HG02885 (cell line): ENCODE results near the gene TMEM179.

Experiments
- ATAC-seq: cut with Tn5 transposase; IDR thresholded peaks from one replicate; pipeline ENCODE4 v1.9.1; 2021; ENCODE audit warnings: mild to moderate bottlenecking; ENCODE audit not compliant: unreplicated experiment, poor library complexity

The TMEM179 gene

DNA sequence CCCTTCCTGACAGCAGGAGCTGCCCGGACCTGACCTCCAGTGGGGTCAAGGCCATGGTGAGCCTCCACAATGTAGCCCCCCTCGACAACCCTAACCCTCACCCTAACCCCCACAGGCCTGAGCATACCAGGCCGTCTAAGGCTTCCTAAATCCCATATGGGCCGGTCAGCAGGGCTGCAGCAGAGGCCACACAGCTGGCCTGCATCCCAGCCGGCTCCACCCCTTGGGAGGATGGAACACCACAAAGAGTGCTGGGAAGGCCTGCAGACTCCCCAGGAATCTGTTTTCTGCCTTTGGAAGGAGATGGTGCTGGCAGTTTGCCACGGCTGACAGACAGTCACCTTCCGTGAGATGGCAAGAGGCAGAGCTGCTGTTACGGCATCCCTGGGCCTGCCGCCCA lies 2.8 kb downstream of the TMEM179 start:
- ATAC-seq: no peak

DNA sequence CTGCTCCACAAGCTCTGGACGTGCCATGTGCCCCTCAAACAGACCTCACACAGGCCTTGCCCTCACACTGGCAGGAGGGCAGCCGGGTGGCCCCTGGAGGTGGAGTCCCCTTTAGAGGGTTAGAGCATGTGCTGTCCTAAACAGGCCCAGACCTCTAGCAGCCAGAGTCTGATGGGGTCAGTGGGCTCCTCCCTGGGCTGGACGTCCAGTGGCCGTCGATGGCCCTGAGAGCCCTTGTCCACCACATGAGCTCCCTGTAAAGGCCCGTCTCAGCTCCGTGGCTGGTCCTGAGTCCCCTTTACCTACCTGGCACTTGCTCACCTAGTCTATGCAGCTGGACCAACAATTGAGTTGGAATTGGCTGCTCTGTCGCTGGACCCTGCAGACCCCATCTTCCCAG lies 3.8 kb downstream of the TMEM179 start:
- ATAC-seq: no peak

DNA sequence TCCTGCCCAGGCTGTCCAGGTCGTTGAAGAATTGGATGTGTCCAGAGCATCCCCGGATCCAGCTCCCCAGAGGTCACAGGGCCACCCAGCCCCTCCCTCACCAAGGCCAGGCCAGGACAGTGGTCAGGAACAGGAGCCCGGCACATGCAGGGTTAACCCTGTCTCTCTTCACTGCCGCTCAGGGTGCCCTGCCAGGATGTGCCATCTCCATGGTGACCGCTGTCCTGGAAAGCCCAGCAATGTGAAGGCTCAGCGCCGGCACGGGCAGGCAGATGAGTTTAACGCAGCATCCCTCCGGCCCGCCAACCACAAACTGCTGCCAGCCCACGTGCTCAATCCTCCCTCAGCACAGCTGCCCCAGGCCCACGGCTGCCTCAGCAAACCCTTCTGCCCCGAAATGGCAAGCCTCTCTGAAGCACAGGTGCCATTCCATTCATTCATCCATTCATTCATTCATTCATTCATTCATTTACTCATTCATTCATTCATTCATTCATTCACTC lies 4.4 kb downstream of the TMEM179 start:
- no peak for ATAC-seq

DNA sequence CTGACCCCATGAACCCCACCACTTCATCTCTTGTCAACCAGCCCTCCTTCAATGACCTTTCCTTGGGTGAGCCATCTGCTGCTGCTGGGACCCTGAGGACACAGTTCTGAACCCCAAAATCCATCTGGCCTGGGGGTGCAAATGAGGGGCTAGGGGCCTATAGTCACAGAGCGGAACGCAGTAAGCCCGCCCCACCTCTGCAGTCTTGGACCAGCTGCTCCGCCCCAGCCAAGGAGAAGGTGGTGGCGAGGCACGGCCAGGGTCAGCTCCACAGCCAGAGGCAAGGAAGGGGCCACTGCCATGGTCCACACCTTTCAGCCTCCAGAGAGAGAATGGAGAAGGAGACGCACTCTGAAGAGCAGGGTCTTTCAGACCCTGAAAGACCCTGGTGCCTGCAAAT lies 5.1 kb downstream of the TMEM179 start:
- ATAC-seq: no peak

DNA sequence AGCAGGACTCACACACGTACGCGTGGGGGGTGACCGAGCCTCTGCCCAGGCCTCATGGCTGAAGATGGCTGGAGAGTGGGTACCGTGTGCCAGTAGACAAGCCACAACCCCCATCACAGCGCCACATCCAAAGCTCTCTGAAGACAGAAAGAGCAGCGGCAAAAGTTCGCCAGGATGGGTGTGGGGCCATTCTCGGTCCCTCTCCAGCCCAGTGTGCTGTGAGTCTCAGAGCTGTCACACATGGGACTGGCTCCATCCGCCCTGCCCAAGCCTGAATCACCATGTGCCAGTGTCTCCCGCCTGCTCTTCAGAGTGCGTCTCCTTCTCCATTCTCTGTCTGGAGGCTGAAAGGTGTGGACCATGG lies 5.7 kb downstream of the TMEM179 start:
- no peak for ATAC-seq

DNA sequence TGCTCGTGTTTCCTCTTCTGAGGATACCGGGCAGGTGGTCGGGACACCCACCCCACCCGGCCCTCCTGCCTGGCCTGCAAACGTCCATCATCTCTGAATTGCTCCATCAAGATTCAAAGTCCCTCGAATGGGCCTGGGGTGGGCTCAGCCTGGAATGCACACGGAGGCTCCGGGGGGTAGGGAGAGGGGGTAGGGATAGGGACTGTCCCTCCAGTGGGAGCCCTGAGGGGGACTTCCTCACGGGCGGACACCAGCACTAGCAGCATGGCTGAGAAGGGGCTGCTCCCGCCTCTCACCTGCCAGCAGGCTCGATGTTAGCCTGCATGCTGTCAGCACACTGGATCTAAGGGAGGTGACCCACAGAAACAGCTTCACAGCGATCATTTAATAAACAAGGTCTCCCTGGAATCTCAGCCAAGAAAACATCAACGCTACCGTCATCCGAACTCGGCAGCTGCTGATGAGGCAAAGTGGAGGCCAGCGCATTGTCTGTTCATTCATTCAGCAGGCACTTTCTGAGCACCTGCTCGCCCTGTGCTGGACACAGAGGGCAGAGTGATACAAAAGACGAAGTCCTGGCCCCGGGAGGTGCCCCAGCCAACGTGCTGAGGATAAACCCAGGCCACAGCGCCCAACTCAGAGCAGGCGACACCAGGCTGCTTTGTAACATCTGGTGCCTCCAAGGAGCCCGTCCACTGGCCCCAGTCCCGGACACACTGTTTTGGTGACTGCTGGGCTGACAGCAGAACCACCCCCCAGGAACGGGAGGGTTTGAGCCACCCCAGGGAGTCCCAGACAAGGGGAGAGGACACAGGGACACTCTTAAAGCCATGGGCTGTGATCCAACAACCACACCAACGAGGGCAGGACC lies 6.3 kb downstream of the TMEM179 start:
- no peak for ATAC-seq

DNA sequence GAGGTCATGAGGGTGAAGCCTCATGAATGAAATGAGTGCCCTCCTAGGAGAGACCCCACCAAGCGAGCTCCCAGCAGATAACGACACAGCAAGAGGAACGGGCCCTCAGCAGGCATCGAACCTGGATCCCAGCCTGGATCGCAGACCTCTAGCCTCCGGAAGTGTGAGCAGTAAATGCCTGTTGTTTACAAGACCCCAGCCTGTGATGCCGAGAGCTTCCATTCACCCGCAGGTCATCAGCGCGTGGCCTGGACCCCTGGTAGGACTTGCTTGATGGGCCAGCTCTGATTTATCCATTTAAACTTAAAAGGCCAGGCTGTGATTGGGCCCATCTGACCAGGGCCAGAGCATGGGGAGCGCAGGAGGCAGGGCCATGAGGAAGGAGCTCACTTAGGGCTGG lies 7.0 kb downstream of the TMEM179 start:
- ATAC-seq: no peak

DNA sequence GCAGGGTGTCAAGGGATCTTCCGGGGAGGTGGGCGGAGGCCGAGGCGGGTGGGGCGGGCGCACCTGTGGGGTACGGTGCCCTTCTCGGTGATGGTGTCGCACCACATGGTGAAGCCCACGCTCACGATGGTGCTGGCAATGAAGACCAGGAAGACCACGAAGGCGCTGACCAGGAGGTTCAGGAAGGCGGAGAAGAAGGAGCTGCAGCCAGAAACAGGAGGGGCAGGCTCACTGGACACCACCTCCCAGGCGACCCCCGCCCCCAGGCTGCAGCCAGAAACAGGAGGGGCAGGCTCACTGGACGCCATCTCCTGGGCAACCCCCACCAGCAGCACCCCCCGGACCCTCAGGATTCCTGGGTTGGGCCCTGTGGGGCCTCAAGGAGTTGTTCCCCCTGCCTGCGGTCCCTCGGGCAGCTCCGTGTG lies 7.6 kb downstream of the TMEM179 start:
- ATAC-seq: no peak

DNA sequence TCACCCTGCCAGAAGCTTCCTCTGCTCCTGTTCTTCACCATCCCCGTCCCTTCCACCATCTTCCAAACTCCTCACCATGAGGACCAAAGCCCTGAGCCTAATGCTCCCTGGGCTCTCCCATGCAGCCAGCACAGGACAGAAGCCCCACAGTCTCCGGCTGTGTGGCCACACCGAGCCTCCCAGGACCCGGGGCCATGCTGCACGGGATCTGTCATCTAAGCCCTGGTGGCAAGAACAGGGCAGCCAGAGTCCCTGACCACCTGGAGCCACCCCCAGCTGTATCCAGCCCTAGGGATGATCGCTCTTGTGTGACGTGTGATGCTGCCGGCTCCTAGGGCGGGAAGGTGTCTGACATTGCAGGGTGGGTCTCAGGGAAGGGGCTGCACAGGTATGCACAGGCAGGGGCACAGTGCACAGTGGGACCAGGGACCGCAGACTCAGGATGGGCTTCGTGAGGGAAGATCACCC lies 8.1 kb downstream of the TMEM179 start:
- ATAC-seq: no peak

DNA sequence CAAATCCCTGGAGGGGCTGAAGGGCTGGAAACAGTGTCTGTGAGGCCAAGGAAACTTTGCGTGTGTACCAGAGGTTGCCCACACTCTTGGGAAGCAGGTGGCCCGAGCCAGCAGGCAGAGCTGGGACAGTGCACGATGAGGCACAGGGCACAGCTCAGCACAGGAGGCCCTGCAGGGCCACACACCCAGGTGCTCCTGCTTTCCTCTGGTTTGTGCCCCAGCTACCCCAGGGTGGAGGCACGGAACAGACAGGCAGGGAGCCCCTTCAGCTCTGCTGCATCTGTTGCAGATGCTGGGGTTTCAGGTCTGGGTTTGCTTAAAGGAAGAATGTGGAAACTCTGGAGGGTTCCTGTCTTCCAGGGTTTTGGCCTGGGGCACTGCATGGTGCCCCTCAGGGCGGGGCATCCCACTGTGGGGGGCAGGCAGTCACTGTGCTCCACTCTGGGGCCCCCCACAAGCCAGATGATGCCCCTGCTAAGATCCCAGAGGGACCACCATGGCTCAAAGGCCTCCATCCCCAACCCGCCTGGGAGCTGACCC lies 8.6 kb downstream of the TMEM179 start:
- no peak for ATAC-seq

DNA sequence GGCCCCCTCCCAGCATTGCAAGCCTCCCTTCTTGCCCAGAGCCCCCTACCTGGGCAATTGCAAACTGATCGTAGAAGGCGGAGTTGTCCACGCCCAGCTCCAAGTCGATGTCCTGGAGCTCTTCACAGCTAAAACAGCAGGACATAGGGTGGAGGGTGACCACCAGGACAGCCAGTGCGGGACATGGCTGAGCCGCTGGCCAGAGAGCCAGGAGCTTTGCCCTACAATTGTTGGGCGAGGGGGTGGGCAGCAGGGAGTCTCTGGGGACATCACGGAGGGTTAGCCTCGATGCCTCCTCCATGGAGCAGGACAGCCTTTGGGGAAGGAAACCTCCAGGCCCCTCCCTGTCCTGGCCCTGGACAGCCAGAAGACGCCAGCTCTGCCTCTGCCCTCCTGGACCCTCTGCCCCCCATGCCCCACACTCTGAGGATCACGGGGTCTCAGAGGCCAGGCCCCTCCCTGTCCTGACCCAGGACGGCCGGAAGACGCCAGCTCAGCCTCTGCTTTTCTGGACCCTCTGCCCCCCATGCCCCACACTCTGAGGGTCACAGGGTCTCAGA lies 9.4 kb downstream of the TMEM179 start:
- no peak for ATAC-seq

DNA sequence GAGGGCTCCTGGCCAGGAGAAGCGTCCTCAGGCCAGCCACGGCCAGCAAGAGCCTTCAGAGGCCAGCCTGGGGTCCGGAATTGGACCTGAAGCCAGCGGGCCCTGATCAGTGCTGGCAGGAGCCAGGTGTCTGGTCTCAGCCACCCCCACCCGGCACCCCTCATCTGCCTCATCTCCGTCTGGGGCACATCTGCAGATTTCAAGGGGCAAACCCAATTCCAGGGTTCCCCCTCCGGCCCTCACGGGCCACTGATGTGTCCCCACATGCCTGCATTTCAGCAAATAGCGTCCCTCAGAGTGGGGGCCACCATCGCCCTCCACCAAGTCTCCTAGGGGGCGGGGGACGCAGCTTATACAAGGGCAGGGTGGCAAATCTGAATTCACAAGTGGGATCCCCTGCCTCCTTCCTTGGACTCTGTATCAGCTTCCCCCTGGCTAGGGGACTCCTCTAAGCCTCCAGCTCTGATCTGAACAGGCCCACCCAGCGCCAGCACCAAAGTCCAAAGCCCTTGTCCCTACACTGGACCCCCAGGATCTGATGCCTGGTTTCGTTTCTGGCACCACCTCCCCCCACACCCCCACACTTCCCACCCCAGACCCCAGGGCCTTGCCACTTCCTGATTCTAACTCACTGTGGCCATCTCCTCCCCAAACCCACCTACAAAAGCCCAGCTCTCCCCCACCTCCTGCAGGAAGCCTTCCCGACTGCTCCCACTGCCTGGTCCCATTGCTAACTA lies 10.1 kb downstream of the TMEM179 start:
- no peak for ATAC-seq

DNA sequence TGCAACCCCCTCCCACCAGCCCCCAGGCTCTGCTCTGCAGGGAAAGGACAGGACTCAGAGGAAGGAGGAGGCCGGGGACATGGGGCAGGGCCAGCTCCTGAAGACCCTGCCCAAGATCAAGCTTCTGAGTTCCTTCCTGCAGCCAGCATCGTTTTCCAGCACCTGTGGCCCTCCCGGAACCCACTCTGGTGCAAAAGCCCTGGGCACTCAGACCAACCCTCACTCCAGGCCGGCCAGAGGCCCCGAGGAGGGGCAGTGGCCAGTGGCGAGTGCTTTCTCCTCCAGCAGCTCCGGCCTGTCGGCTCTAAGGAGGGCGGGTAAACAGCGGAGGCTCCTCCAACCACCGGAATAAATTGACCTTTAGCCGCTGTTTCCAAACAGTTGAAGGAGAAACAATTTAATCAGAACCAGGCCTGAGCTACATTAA lies 10.8 kb downstream of the TMEM179 start:
- no peak for ATAC-seq

DNA sequence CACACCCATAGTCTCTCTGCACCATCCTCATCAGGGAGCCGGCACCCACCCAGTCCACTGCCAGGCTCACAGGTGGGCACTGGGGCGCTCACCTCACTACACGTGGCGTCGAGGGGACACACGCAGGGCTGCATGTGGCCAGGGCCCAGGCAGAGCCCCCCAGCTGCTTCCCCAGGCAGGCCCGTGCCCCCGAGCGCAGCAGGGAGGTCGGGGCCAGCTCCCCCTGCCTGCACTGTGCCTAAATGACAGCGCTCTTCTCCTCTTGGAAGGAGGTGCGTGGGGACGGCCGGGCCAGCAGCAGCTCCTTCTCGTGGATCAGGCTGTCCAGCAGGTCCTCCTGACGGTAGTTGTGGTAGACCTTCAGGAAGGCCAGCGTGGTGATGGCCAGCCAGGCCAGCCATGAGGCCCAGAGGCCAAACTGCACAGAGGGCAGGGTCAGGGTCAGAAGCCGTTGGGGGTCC lies 11.3 kb downstream of the TMEM179 start:
- ATAC-seq: no peak

DNA sequence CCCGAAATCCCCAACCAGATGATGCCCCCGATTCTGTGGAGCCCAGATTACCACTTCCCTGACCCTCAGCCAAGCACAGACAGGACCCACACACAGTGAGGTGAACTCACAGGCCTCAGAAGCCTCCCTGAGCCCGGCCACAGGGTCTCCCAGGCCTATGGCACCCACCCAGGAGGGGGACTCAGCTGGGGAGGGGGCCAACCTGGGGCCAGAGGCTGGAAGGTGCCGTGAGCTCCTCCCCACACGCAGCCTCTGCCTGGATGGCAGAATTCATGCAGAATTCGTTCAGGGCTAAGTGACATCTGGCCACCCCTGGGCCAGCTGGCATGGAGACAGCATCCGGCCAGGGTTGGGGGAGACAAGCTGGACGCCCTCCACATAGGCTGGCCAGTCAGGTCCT lies 11.8 kb downstream of the TMEM179 start:
- ATAC-seq: no peak

DNA sequence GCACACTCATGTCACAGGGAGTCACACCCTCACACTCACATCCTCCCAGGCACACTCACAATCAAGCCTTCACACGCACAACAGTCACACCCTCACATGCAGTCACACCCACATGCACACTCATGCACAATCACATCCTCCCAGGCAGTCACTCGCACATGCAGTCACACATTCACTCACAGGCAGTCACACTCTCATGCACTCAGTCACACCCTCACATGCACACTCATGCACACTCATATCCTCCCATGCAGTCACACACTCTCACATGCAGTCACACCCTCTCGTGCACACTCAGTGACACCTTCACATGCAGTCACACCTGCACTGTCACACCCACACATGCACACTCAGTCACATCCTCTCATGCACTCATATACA lies 12.3 kb downstream of the TMEM179 start:
- ATAC-seq: no peak

DNA sequence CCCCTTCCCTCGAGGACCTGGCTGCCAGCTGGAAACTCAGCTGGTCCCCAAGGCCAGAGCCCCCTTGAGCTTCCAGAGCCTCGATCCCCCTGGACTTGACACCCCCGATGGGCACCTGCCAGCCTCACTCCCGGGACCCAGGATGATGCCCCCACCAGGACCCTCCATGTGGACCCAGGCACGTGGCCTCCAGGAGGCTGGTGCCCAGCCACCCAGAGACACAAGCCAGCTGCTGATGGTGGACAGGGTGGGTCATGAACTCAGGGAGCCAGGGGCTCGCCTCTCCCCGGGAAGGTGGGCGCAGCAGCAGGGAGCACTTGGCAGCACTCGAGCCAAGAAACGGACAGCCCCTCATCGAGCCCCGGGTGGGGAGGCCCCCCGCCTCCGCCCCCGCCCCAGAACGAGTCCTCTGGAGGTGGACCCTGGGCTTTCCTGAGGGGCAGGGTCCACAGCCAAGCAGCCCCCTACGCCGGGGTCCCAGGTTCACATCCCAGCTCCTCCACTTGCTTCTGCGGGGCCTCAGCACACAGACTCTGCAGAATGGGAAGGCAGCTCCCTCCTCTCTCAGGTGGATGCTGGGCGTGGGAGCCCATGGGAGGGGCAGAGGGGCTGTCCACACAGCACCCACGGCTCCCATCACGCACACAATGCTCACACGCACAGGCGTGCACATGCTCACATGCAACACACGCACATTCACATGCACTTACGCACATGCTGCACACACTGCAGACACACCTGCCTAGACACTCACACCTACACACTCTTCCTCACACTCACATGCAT lies 12.9 kb downstream of the TMEM179 start:
- ATAC-seq: no peak

DNA sequence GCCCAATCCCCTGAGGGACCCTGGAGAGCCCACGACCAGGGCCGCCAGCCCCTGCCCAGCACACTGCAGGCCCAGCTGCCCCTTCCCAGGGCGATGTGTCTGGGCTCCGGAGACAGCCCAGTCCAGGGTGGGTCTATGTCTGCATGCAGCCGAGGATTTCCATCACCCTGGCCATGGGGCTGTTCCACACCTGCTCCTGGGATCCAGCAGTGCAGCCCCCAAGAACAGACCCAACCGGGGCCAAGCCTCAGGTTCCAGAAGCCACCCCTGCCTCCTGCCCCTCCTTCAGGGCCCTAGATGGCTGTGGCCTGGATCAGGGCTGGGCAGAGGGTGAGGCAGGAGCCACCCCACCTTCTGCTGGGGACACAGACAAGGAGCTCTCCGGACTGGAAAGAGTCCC lies 13.5 kb downstream of the TMEM179 start:
- no peak for ATAC-seq

DNA sequence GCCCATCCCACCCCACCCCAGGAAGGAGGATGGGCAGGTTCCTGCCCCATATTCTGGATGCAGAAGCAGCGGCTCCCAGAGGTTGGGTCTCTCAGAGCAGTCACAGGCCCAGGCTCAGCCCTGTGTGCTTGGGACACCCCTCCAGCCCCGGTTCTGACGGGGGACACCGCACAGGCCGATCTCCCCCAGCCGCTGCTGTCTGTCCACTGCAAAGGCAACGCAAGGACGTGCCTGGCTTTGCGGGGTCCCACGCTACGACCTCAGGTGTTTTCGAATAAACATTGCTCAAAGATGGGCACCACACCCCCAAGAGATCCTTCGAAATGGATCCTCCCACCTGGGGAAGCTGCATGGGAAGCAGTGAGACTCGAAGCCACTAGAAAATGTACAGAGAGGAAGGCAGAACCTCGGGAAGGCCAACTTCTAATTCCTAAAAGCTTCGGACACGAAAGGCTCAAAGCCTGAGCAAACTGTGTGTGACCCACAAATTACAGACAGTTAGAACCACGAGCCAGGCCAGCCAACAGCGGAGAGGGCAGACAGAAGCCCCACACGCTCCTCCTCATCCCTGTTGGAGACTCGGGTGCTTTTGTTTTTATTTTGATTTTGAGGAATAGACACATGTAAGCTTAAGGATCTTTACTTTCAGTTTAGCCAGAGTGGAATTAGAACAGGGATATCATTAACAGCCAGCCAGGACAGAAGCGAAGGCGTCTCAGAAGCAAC lies 14.2 kb downstream of the TMEM179 start:
- ATAC-seq: no peak
